ENCODE data around the gene KCNMA1.

- TF ChIP-seq SRF (IDR thresholded peaks at IDR 0.05; ENCODE audit: low read depth in 2 of 2, low read length in 2 of 2) (no peak), ZBED1 (IDR thresholded peaks at IDR 0.05; ENCODE audit: borderline replicate concordance) (no peak), POLR2A (IDR thresholded peaks at IDR 0.05; ENCODE audit: low read depth, low read length) (no peak)
Observed at GRCh38 chr10:77474939-77475338, 162.7 kb downstream of the KCNMA1 start.
